HepG2 (cell line): ENCODE measurements around the gene COQ9. TPM values are rescaled to one million over a fixed set of nuclear protein-coding genes. Genes with fewer than 3 reads are reported as not detected.
A peak's percentile ranks its signal among the peaks of the same experiment; 100 is the strongest.

Source experiments
- CHD4 ChIP-seq: fragments of 200-600 bp; sonication (generic); IDR thresholded peaks from 2 replicates; pipeline ENCODE4 v1.7.0; 2017; ENCODE audit warnings: mild to moderate bottlenecking, low read length, borderline replicate concordance
- DNMT3B ChIP-seq: conservative IDR thresholded peaks from 2 replicates; pipeline ENCODE4 v1.6.1; 2016; ENCODE audit warnings: missing biosample characterization, control low read depth
- ELF1 ChIP-seq: sonication (generic); formaldehyde crosslinking; IDR thresholded peaks from 2 replicates; pipeline ENCODE4 v1.4.0; 2020; ENCODE audit warnings: missing genetic modification reagents
- HDAC1 ChIP-seq: sonication (generic); formaldehyde crosslinking; IDR thresholded peaks from 2 replicates; pipeline ENCODE4 v1.5.1; 2020; ENCODE audit warnings: mild to moderate bottlenecking, missing genetic modification reagents
- HES4 ChIP-seq: sonication (generic); formaldehyde crosslinking; IDR thresholded peaks from 2 replicates; pipeline ENCODE4 v1.9.0; 2021; ENCODE audit warnings: mild to moderate bottlenecking, missing genetic modification reagents, borderline replicate concordance
- KDM6A ChIP-seq: IDR thresholded peaks from 2 replicates; pipeline ENCODE4 v1.6.1; 2016; ENCODE audit warnings: low read depth
- MZF1 ChIP-seq: sonication (generic); formaldehyde crosslinking; IDR thresholded peaks from 2 replicates; pipeline ENCODE4 v1.8.1; 2023; ENCODE audit warnings: mild to moderate bottlenecking, missing genetic modification reagents, borderline replicate concordance
- NCOA2 ChIP-seq: sonication (generic); formaldehyde crosslinking; IDR thresholded peaks from 2 replicates; pipeline ENCODE4 v1.8.0; 2022; ENCODE audit warnings: inconsistent platforms
- PHF20 ChIP-seq: sonication (generic); formaldehyde crosslinking; IDR thresholded peaks from 2 replicates; pipeline ENCODE4 v1.5.0; 2020; ENCODE audit warnings: mild to moderate bottlenecking, missing genetic modification reagents
- PHF8 ChIP-seq: sonication (generic); formaldehyde crosslinking; IDR thresholded peaks from 2 replicates; pipeline ENCODE4 v1.5.0; 2020; ENCODE audit warnings: missing genetic modification reagents
- POLR2AphosphoS5 ChIP-seq: IDR thresholded peaks from 2 replicates; pipeline ENCODE4 v1.6.1; 2012; ENCODE audit warnings: low read depth, low read length
- SALL1 ChIP-seq: sonication (generic); formaldehyde crosslinking; IDR thresholded peaks from 2 replicates; pipeline ENCODE4 v1.8.0; 2022; ENCODE audit warnings: mild to moderate bottlenecking, missing genetic modification reagents
- SIN3A ChIP-seq: IDR thresholded peaks from 2 replicates; pipeline ENCODE4 v1.6.1; 2011; ENCODE audit warnings: low read depth, mild to moderate bottlenecking, control low read depth, low read length, borderline replicate concordance
- SKI ChIP-seq: fragments of 450-650 bp; IDR thresholded peaks from one replicate; pipeline ENCODE4 v1.6.1; 2018; ENCODE audit warnings: mild to moderate bottlenecking; ENCODE audit not compliant: partially characterized antibody
- SOX13 ChIP-seq, 3 experiments: fragments of 450-650 bp in 1 of 3; sonication (generic) in 1 of 3; formaldehyde crosslinking in 1 of 3; IDR thresholded peaks in 2 of 3; conservative IDR thresholded peaks in 1 of 3; 2 replicates each; pipeline versions ENCODE4 v1.5.0 to v1.6.1; 2016 to 2020; ENCODE audit warnings: antibody characterized with exemption in 1 of 3, mild to moderate bottlenecking in 1 of 3, missing compliant biosample characterization in 1 of 3, missing genetic modification reagents in 1 of 3, moderate library complexity in 1 of 3
- THRA ChIP-seq: sonication (generic); formaldehyde crosslinking; IDR thresholded peaks from 2 replicates; pipeline ENCODE4 v1.4.0; 2020; ENCODE audit warnings: missing genetic modification reagents, borderline replicate concordance
- ZKSCAN5 ChIP-seq: sonication (generic); formaldehyde crosslinking; IDR thresholded peaks from 2 replicates; pipeline ENCODE4 v1.5.1; 2020; ENCODE audit warnings: mild to moderate bottlenecking, missing genetic modification reagents
- ZNF333 ChIP-seq: sonication (generic); formaldehyde crosslinking; IDR thresholded peaks from 2 replicates; pipeline ENCODE4 v1.4.0; 2020; ENCODE audit warnings: mild to moderate bottlenecking, missing genetic modification reagents, borderline replicate concordance
- ZNF430 ChIP-seq: sonication (generic); formaldehyde crosslinking; IDR thresholded peaks from 2 replicates; pipeline ENCODE4 v1.9.0; 2021; ENCODE audit warnings: mild to moderate bottlenecking, missing genetic modification reagents
- ZNF441 ChIP-seq: sonication (generic); formaldehyde crosslinking; IDR thresholded peaks from 2 replicates; pipeline ENCODE4 v1.7.0; 2021; ENCODE audit warnings: missing genetic modification reagents, borderline replicate concordance
- ZNF451 ChIP-seq: sonication (generic); formaldehyde crosslinking; IDR thresholded peaks from 2 replicates; pipeline ENCODE4 v1.5.0; 2020; ENCODE audit warnings: mild to moderate bottlenecking, missing genetic modification reagents
- ZNF512 ChIP-seq: sonication (generic); formaldehyde crosslinking; IDR thresholded peaks from 2 replicates; pipeline ENCODE4 v1.4.0; 2020; ENCODE audit warnings: mild to moderate bottlenecking, missing genetic modification reagents
- ZNF550 ChIP-seq: sonication (generic); formaldehyde crosslinking; IDR thresholded peaks from 2 replicates; pipeline ENCODE4 v1.4.0; 2020; ENCODE audit warnings: mild to moderate bottlenecking, missing genetic modification reagents, borderline replicate concordance
- ZNF614 ChIP-seq: IDR thresholded peaks from 2 replicates; pipeline ENCODE4 v1.6.1; 2018; ENCODE audit warnings: missing biosample characterization, missing genetic modification reagents, inconsistent platforms, borderline replicate concordance
- ZNF644 ChIP-seq: IDR thresholded peaks from 2 replicates; pipeline ENCODE4 v1.6.1; 2016; ENCODE audit warnings: low read depth
- ZNF691 ChIP-seq: sonication (generic); formaldehyde crosslinking; IDR thresholded peaks from 2 replicates; pipeline ENCODE4 v1.4.0; 2020; ENCODE audit warnings: missing genetic modification reagents, low read depth, mild to moderate bottlenecking, borderline replicate concordance
- ZNF850 ChIP-seq: sonication (generic); formaldehyde crosslinking; conservative IDR thresholded peaks from 2 replicates; pipeline ENCODE4 v1.9.0; 2021; ENCODE audit warnings: mild to moderate bottlenecking, missing genetic modification reagents
- polyA plus RNA-seq, 8 experiments: library from polyadenylated mRNA; depleted of rRNA in 3 of 8; stranded (reverse) in 7 of 8; unstranded in 1 of 8; fragments of >200 nt; fragmentation: Illumina TruSeq in 4 of 8; extraction: Trizol in 4 of 8; gene quantifications; 2 replicates each; pipeline versions ENCODE4 v1.2.1 to v1.2.3, GENCODE V29; 2011 to 2016; ENCODE audit warnings: low read depth in 4 of 8, missing spikeins in 1 of 8, mixed read lengths in 1 of 8; ENCODE audit not compliant: insufficient read depth in 1 of 8
- total RNA-seq, 5 experiments: library from RNA; depleted of rRNA; stranded (reverse); fragments of >200 nt; fragmentation: Illumina TruSeq; extraction: Trizol; gene quantifications; 2 replicates each; pipeline ENCODE4 v1.2.3, GENCODE V29; 2016; ENCODE audit warnings: low read depth in 1 of 5

COQ9 gene
- total and polyA plus RNA-seq, 2 of the 13 experiments (the other 11 are each of a cell fraction or from before 2014, with no cell fraction given), result 57.5 to 108 TPM

- TF ChIP-seq ZNF441 (CRISPR knock-in tag) (peak; percentile 45; the same call in 1 of the 2 replicates), ZNF333 (peak; percentile 73; the same call in 1 of the 2 replicates), ZNF850 (CRISPR knock-in tag) (no peak), ZNF550 (CRISPR knock-in tag) (peak; percentile 38; the same call in 1 of the 2 replicates), PHF20 (peak; percentile 73), ZNF691 (CRISPR knock-in tag) (no peak; the same call in 1 of the 2 replicates), NCOA2 (CRISPR knock-in tag) (0 out of 2 replicates have a peak, but pooled peaks have one; percentile 24), PHF8 (peak; percentile 66), MZF1 (CRISPR knock-in tag) (no peak), THRA (CRISPR knock-in tag) (peak; percentile 47; the same call in 1 of the 2 replicates), HDAC1 (peak; percentile 91), POLR2AphosphoS5 (peak; percentile 74), SALL1 (peak; percentile 75), KDM6A (CRISPR knock-in tag) (peak; percentile 76), ZNF644 (CRISPR knock-in tag) (0 out of 2 replicates have a peak, but pooled peaks have one; percentile 30), SKI (peak; percentile 43), SIN3A (peak; percentile 50; the same call in 1 of the 2 replicates), ZNF614 (no peak; the same call in 1 of the 2 replicates), DNMT3B (CRISPR knock-in tag) (0 out of 2 replicates have a peak, but pooled peaks have one; percentile 80), ZNF451 (CRISPR knock-in tag) (0 out of 2 replicates have a peak, but pooled peaks have one; percentile 42), ELF1 (CRISPR knock-in tag) (peak; percentile 92), ZNF512 (CRISPR knock-in tag) (no peak), SOX13 (IDR thresholded peaks at IDR 0.05) (no peak), SOX13 (CRISPR knock-in tag; conservative IDR thresholded peaks at IDR 0.05 in 1 of 2, IDR thresholded peaks at IDR 0.05 in 1 of 2) (peak in 1 of 2 experiments; percentile 54; a peak in 1 of 4 replicates), ZKSCAN5 (CRISPR knock-in tag) (0 out of 2 replicates have a peak, but pooled peaks have one; percentile 44), ZNF430 (CRISPR knock-in tag) (peak; percentile 92; the same call in 1 of the 2 replicates), HES4 (CRISPR knock-in tag) (no peak), CHD4 (0 out of 2 replicates have a peak, but pooled peaks have one; percentile 67)
These were observed 32.9 kb downstream of the COQ9 start (continued) for GRCh38 chr16:57479976-57480753.
